GM21723 (cell line): Measurements from ENCODE around the gene ABR.

Experiments
- ATAC-seq: cut with Tn5 transposase; IDR thresholded peaks from one replicate; pipeline ENCODE4 v1.9.1; 2021; ENCODE audit warnings: mild to moderate bottlenecking, moderate library complexity; ENCODE audit not compliant: unreplicated experiment

The ABR gene

DNA sequence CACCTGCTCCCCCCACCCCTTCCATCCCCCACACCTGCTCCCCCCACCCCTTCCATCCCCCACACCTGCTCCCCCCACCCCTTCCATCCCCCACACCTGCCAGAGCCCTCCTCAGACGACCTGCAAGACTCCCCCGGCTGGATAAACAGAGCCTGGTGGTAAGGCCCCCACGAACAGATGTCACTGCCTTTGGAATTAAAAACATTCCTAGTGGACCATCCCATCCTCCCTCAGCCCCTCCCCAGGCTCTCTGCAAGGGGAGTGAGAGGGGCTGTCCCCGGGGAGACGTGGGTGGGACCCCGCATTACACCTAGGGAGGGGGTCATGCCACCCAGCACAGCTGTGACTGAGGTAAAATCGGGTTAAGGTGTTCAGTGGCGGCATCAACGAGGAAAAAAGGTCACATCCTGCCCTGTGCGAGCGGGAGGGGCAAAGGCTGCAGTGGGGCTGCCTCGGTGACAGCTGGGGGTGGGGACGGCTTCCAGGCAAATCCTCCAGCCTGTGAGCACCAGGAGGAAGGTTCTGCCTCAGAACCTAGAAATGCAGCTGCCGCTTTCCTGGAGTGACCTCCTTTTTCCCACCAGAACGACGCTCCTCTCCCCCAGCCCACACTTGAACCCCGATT, 144.1 kb downstream of the ABR start:
- no peak for ATAC-seq

DNA sequence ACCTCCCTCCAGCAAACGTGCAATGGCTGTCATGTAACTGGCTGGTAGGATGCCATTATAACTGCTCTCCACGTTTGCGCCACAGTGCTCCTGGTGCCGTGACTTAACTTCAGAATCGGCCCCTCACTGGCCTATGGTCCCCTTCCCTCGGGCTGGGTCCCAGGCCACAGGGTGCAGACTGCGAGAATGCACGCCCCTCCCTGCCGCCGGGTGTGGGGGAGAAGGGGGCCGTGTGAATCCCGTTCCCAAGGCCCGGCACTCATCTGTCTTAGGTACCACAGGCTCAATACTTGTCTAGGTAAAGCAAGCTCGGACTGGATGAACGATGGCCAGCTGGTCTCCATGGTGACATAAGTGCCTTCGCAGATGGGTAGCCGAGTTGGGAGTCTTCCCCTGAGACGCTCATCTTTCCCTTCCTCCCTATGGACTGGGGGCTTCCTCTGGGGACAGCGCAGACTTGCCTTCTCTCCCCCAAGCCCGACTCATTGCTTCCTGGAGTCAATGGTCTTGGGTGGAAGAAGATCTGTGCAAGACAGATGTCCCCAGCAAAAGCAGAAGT, 145.1 kb downstream of the ABR start:
- ATAC-seq = no peak

DNA sequence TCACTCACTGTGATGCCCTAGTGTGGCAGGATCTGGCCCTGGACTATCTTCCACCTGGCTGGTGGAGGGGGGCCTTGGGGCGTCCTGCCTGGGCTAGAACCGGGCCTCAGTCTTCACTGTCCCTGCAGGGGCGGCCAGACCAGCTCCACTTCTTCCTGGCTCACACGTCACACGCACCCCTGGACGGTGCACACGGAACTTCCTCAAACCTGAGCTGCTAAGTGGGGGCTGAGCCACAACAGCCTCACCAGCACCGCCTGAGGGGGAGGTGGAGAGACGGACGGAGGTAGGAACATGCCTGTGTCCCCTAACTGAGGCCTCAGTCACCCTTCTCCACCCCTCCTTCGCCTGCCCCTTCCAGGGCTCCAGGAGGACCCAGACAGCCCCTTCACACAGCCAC, 146.3 kb downstream of the ABR start:
- ATAC-seq = no peak

DNA sequence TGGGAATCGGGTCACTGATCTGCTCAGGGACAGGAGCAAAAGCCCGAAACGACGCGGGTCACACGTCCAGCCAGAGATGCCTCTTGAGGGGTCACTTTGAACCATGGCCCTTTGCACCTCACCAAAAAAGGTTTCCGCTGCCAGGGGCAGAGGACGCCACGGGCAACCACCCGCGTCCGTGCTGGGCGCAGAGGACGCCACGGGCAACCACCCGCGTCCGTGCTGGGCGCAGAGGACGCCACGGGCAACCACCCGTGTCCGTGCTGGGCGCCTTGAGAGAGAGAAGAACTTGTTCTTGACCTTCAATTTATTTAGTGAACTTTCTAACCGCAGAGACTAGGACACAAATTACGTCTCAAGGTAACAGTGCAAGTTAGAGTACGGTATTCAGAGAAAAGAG, 147.4 kb downstream of the ABR start:
- ATAC-seq = no peak

DNA sequence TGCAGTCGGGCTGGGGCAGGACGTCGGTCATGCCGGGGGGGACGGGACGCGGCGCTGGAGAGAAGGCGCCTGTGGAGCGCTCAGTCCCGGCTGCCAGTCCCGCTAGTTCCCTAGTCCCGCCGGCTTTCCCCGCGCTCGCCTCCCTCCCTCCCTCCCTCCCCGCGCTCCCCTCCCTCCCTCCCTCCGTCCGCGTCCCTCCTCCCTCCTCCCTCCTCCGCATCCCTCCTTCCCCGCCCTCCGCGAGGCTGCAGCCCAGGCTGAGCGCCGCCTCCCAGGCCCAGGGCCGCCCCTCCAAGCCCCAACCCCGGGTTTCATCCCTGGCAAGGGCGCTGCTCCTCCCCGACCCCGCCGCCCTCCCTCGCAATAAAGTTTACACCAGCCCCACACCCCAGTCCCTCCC, 148.1 kb downstream of the ABR start:
- ATAC-seq = no peak

DNA sequence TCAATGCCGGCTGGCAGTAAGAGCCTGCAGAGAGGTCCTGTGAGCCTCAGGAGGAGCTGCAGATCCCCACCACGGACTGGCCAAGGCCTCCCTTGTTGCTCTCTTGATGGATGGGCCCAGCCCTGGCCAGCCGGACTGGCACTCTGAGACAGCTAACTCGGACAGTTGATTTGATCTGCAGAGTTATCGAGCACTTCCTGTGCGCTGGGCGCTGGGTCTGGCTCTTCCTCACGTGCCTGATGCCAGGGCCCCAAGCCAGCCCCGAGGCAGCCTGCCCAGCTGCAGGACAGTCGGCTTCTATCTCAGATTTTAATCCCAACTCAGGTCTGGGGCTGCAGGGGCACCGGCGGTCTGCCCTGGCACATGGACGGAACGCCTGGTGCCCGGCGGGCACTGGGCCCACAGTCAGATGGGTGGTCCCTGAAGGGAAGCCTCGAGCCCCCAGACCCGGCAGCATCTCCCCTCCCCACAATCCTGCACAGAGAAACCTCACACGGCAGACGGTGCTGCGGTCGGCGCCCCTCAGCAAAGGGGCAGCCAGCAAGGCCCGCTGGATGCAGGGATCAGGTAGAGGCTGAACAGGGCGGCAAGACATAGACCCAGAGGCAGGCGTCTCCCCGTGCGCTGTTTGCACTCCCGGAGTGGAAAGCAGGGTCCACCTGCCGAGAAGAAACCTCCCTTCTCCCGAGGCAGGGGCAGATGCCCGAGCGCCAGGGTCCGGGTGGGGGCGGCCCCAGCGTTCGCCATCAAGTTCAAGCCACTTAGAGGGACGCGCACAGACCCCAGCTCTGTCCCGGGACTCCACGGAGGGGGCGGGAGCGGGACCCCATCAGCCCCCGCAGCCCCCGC, 148.9 kb downstream of the ABR start:
- ATAC-seq = no peak

DNA sequence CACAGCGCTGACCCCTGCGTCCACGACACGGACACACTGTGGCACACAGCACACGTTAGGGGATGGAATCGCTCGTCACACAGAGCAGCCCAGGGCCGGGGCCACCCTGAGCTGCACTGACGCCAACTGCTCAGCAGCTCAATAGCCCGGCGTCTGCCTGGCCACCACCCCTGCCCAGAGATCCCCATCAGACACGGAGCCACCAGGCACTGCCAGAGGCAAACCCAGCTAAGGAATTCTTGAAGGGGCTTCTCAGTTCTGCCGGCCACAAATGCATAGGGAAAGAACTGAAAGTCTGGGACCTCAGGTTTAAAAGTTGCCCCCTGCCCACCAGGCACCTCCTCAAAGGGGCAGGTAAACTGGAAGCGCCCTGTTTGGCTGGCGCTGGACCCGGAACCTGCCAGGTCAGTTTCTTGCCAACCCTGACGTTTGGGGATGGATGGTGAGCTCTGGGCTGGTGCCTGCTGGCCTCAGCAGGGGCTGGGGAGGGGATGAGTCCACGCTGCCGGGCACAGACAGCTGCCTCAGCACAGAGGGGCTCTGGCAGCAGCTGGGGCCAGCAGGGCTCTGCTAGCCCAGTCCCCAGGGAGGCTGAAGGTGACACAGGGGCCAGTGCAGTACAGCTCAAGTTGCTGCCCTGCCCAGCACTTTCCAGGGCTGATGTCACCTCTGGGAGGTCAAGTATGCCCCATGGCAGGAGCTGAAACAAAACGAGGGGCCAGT, 149.7 kb downstream of the ABR start:
- no peak for ATAC-seq

DNA sequence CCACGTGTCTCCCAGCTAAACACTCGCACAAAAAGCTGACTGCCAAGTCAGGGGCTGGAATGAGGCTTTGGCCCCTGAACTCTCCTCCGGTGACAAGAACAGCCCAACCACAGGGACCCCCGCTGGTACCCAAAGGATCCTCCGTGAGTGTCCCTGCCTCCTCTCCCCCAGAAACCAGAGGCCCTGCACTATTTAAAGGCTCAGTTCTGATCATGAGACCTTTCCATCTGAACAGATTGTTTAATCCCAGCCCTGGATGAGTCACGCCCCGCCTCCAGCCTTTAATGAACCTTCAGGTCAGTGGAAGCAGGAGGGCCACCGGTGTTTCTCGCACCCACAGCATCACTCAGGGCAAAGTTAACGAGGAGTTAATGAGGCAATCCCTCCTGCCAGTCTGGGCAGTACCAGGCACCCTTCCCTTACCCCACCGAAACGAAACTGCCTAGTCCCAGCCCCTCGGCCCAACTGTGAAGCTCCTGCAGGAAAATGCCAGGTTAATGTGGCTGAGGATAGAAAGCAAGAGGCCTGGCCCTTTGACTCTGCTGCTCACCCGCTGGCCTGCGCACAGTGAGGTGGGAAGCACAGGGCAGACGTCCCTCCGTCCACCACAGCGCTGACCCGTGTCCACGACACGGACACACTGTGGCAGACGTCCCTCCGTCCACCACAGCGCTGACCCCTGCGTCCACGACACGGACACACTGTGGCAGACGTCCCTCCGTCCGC, 150.4 kb downstream of the ABR start:
- no peak for ATAC-seq

DNA sequence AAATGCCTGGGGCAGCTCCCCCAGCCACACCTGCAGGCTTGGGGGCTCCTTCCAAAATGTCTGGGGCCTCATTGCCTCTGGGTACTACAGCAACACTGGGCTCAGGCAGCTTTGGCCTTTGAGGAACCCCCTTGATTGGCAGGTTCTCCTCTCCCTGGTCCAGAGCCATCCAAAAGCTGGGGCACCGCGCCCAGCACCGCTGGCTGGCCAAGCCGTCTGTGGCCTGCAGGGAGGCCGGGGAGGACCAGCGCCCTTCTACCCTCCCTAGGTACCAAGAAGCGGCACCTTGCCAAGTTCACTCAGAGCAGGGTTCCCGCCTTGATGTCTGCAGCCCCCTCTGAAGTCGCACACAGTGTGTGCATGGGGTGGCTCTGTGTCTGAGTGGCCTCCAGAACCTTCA, 152.7 kb downstream of the ABR start:
- no peak for ATAC-seq

DNA sequence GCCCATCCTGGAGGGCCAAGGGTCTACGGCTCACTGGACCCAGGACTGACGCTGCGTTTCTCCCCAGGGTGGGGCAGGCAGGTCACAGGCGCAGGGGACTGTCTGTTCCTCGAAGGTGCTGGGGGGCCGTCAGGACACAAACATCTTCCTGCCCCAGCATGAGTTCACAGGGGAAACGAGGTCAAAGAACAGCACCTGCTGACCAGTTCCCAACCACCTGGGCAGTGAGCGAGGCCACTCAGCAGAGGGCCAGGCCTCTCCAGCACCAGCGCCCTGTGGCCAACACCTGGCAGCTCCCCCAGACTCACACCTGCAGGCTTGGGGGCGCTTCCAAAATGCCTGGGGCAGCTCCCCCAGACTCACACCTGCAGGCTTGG, 153.2 kb downstream of the ABR start:
- ATAC-seq = no peak

DNA sequence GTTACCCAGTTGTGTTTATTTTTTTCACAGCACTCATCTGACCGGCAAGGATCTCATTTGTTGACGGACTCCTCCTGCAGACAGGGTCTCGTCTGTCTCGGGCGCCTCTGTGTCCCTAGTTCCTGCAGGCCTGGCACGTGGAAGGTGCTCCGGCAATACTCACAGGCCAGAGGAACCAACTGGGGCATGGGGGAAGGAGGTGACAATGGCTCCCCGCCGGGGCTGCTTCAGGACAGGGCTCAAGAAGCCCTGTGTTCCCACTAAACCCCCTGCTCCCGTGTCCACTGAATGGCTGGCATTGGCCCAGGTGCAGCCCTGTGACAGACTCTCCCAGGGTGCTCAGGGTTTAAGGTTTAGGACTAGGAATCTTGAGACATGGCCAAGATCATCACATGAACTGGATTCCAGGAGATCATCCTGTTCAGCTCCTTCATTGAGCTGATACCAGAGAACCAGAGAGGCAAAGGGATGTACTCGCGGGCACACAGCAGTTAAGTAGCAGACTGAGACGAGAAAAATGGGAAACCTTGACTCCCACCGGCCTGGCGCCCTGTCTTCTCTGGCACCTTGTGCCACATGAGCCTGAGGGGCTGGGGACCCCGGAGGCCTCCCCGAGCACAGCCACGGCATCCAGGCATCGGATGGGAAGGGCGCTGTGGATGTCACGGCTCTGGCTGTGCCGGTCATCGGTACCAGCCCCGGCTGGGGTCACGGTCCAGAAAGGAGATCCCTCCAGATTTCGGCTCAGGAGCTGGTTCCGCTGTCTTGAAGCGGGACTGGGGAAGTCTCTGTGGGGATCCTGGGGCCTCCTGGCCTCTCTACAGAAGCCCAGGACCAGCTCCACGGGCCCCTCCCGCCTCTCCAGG, 153.8 kb downstream of the ABR start:
- no peak for ATAC-seq

DNA sequence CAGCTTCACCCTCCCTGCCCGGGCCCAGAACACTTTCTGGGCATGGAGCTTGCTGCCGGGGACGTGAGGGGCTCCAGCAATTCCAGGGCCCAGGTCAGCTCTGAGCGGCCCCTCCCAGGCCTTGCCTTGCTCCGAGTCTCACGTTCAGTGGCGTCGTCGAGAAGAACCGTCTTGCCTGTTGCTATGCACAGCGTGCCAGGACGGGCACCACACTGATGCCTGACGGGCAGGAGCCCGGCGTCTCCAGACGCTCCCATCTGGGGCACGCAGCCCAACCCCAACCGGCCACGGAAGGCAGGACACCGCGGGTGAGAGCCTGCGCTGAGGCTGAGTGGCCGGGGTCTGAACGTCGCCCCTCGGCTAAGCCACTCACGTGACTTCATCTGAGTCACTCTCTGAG, 155.7 kb downstream of the ABR start:
- ATAC-seq = no peak

DNA sequence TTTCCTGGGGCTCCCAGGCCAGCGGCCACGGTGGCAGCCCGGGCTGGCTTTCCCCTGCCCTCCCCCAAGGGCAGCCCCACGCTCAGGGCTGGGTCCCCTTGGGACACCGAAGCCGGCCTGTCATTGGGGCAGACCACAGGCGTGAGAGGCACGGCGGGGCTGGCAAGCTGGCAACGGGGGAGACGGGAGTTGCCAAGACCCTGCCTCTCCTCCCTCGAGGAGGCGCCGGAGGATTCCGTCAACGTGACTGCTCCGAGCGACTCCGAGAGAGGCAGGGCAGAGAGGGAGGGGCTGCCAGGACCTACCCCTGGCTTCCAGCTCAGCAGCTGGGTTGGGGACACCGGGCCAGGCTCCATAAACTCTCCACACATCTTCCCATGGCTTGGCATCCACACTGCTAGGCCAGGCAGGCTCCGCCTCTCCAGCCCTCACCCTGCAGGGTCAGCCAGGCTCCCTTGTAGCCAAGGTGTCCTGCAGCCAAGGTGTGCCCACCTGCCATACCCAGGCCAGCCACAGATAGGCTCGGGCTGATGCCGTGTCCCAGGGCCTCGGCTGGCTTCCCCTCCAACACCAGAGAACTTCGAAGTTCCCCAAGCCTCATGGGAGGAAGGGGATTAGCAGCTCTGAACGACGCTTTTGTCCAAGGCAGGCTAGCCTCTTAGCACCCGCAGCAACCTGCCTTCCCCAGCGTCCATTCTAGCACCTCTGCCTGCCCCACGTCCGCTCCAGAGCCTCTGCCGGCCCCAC, 157.3 kb downstream of the ABR start:
- ATAC-seq = no peak

DNA sequence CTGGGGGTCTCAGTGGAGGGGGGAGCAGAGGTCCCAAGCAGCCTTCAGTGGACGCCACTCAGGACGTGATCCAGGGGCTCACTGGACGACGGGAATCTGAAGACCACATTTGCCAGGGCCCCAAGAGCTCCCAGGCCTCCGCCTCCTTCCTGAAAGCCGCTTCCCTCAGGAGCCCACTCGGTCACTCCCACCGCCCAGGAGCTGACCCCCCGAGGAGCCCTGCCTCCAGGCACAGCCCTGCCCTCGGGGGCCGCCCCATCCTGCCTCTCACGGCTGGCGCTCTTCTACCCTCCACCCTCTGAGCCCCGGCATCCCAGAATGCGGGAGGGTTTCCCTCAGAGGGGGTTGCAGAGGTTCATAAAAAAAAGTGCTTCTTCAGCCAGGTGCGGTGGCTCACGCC, 158.6 kb downstream of the ABR start:
- no peak for ATAC-seq

DNA sequence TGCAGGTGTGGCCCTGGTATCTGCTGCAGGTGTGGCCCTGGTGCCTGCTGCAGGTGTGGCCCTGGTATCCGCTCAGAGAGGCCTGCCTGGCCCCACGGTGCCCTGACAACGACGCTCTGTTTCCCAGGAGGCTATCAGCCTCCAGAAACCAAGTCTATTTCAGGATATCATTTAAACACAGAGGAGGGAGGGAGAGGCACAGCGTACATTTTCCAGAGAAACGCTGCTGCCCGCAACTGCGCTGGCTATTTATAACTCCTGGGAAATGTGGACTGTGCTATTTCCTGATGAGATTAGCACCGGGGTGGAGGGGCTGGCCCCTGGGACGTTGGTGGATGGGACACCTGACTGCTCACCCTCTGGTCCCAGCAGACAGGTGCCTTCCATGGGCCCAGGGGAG, 160.3 kb downstream of the ABR start:
- no peak for ATAC-seq

DNA sequence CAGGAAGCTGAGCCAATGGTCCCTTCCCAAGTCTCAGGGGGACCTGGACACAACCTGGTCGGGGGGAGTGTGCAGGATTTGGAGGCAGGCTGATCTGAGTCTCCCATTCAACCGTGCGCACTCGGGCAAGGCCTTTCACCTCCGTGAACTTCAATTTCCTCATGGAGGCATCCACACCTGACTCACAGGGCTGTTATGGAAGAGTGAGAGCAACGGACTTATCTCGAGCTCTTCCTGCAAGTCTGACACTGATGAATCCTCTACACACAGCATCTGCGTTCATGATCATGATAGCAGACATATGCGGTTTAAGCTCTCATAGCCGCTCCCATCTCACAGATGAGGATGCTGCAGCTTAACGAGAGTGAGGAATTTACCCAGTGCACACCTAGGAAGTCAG, 161.2 kb downstream of the ABR start:
- no peak for ATAC-seq

DNA sequence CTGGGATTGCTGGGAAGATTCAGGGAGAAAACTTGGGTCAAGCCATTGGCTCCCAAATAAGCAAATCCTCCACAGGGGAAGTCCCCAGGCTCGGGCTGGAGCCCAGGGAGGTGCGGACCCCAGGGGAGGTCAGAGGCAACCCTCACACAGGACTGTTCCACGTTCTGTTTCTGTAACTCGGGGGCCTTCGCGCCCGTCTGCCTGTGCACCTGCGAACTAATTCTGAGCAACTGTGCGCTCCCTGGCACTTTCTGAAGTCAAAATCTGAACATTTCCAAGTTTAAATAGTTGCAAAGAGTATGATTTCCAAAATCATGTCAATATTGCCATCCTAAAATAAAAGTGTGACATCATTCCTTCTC, 166.1 kb downstream of the ABR start:
- no peak for ATAC-seq

DNA sequence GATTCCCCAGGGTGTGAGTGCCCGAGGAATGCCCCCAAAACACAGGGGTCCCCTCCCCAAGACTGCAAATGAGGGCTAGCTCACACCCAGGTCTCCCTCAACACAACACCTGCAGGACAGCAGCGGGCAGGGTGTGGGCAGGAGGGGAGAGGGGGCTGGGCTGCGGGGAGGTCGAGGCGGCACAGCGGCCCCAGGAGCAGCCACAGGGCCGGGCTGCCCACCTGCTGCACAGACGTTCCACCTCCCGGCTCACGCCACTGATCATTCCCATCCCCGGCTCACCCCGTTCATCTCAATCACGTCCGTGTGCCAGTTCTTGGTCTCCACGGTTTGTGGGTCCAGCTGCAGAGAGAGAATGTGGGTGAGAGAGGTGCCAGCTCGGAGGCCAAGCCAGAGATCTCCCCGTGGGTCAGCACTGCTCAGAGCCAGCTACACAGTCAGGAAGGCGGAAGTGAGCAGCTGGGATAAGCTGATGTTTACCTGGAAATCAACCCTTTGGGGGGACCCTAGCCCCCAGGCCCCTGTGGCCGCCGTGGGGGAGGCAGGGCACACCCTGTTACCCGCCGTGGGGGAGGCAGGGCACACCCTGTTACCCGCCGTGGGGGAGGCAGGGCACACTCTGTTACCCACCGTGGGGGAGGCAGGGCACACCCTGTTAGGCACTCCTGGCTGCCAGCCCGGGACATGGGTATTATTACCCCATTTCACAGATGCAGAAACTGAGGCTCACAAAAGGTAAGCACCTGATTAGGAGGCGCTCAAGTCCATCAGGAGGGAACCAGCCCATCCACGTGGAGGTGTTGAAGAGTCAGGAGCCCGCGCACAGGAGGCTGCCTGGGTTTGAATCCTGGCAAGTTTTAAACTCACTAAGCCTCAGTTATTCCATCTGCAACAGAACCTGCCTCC, 166.7 kb downstream of the ABR start:
- ATAC-seq = no peak
